NCI-H2196 (cell line): ENCODE results near the gene ORM1.

Source experiments
- DNase-seq: peaks from one replicate; lab custom pipeline; 2025; ENCODE audit not compliant: unreplicated experiment; lab: John Stamatoyannopoulos, UW

Gene ORM1

DNA sequence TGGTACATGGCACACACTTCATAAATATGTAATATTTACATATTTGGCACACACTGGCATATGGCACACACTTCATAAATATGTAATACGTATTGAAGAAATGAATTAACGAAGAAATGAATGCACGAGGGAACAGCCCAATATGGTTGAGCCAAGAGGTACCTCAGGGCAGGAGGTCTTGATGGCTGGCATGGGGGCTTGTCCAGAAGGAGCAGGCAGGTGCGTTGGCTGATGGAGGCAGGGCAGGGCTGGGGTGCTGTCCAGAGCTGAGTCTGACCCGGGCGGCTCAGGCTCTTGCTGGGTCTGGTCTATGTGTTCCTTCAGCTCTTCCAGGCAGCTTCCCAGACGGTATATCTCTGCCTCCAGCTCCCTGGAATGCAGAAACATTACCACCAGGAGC, 38.6 kb downstream of the ORM1 start:
- DNase-seq, result no peak

GRCh38 chr9:114362394-114362793, 39.5 kb downstream of the ORM1 start:
- DNase-seq, result no peak

DNA sequence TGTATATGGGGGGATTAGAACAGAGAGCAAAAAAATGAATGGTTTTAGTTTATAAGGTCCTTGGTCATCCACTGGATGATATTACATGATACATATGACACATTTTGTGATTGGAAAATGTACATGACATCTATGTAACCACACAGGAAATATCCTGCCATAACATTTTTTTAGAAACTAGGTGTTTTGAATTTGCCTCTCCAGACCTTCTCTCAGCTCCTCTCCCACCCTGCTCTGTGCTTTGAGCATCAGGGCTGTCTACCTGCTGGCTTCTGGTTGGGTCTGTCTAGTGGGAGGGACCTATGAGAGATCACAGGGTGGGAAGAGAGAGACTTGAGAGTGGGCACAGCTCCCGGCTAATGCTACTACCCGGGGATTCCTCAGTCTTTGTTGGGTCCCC, 40.5 kb downstream of the ORM1 start:
- DNase-seq, result no peak

DNA sequence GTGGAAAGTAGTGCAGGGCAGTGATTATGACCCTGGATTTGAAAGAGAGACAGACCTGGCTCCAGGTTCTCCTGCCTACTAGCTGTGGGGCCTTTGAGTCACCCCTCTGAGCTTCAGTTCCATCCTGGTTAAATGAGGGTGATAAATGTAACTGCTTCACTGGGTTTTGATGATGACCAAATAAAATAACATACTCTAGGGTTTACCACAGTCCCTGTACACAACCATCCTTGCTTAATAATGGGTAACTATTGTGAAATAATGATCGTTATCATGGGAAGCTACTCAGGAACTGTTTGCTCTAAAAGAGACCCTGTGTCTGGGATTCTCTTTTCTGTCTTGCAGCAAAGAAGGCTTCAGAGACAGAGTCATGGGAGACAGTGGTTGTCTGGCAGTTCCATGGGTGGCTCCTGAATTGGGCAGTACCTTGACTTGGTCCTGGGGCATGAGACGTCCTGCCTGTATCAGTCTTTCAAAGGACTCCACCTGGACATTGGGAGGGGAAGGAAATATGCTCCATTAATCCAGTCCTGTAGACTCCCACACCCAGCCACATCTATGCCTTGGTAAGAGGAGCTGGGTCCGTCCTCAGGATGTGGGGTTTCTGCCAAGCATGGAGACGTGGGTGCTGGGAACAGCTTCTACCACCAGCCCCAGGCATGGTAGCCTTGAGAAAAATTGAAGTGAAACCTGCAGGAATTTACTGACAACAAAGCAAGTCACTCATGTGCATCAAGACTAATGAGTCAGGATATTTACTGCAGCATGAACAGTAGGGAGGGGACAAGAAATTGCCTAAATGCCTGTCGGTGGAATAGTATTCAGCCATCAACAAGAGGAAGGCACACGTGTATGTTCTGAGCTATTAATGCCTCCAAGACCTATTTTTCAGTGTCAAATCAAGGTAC, 41.5 kb downstream of the ORM1 start:
- DNase-seq, result no peak

GRCh38 chr9:114365194-114365593, 42.3 kb downstream of the ORM1 start:
- DNase-seq, result no peak

- DNase-seq, result no peak
These were observed 43.6 kb downstream of the ORM1 start for GRCh38 chr9:114366334-114367128.

GRCh38 chr9:114367366-114367765, 44.5 kb downstream of the ORM1 start:
- DNase-seq, result no peak

DNA sequence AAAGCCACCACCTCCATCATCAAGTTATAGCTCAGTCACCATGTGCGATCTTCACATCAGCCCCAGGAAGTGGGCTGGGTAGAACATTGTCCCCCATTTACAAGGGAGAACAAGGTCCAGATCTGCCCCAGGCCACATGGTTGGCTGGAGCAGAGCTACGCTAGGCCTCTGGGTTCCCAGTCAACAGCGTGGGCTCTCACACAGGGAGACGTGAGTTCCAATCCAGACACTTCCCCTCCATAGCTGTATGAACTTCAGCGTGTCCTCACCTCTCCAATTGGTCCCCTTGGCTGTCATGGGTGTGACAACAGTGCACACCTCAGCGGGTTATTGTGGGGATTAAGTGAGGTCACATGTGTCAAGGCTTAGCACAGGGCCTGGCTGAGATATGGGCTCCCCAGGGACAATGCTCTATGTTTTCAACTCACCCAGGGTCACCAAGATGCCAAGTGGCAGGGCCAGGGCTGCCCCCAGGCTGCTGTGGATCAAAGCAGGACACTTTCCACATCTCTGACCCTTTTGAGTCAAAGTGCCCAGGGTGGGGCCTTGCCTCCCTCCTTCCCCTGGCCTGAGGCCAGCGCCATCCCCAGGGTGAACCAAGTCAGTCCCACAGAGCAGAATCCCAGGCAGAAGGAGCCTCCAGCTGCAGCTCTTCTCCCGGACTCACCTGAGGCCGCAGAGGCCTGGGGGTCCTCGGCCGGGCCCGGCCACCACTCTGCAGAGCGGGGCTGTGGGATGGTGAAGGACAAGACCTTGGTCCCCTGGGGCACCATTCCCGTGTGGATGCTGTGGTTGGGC, 45.1 kb downstream of the ORM1 start:
- no peak for DNase-seq

- DNase-seq, result no peak
These were observed 46.6 kb downstream of the ORM1 start for GRCh38 chr9:114369216-114370130.

GRCh38 chr9:114370251-114370967, 47.5 kb downstream of the ORM1 start:
- no peak for DNase-seq

DNA sequence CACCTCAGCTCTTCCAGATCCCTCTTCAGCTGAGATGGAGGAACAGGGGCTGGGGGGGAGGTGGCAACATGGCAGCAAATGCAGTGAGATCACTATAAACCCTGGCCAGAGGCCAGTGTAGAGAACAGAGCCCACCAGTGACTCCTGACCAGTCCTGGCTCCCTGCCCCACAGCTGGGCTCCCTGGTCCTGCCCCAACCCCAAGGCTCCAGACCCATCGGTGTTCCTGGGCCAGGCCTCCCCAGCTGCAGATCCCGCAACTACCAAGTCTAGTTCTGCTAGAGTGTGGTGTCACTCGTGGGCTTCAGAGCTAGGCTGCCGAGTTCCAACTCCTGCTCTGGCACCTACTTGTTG, 48.0 kb downstream of the ORM1 start:
- DNase-seq, result no peak

DNA sequence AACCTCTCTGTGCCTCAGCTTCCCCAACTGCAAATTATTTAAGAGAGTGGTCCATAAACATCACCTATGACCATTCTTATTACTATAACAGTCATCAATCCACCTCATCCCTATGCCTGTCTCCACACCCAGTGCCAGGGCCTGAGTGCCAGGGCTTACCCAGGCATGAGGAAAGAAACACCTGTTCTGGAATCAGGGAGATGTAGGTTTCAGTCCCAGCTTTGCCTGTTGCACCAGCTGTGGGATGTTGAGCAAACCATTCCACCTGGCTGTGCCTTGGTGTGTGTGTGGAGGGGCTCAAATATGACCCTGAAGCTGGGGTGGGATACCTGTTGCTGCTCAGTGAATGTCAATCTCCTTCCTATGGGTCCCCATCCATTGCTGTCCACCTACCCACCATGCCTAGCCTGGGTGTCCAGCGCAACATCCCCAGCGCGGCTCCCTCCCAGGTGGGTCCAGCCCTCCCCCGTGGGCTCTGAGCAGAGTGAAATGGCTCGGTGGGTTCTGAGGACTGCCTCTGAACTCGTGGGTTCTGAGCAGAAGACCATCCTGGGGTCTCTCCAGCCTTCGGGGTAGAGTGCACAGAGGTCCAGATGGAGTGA, 48.5 kb downstream of the ORM1 start:
- DNase-seq, result no peak

DNA sequence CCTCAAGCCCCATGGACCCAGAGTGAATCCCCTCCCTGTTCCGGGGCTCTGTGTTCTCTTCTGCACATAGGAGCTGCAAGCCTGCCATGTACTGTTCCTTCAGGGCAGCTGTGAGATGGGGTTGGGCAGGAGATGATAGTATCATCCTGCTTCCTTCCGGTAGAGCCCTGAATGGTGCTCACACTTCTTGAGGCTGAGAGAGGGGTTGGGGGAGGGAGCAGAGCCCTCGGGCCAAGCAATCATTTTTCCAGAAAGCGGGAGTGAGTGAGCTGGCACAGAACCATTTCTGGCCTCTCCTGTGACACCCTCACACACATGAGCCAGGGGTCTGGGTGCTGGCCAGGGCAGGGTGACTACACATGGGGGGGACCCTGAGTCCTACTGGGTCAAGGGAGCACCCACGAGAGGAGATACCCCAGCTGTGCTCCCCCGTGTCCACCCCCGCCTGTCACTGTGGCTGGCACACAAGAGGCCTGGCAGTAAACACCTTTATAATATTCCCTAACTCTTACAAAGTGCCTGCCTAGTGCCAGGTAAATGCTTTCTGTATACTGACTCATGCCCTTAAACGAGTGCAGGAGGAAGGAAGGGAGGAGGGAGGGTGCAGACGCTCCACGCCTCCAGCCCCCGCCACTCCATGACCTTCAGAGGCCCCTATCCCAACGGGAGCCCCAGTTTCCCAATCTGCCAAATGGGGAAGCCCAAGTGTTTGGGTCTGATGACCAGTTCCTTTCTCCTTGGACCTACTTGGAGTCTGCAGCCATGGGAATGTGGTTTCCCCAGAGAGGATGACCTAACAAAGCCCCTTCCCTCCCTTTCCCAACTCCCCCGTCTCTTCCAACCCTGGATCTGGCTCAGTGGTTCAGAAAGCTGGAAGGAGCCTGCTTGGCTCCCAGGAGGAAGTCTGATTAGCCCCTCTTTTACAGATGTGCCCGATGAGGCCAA, 49.3 kb downstream of the ORM1 start:
- no peak for DNase-seq

GRCh38 chr9:114372921-114373448, 50.1 kb downstream of the ORM1 start:
- no peak for DNase-seq

GRCh38 chr9:114373960-114374730, 51.2 kb downstream of the ORM1 start:
- DNase-seq, result no peak

DNA sequence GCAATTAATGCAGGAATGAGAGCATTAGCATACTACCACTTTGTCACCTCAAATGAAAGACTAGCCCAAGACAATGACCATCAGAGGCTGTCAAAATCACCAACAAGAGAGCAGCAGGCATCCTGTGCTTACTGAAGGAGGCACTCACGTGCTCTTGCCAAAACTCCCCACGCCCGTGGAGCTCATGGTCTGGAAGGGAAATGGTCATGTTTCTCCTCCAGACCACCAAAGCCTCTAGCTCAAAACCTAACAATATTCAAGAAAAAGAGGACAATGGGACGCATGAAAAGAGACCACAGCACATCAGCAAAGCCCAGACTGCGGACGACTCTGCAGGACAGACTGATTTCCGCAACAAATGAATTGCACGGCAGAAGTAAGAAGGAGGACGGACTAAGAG, 52.0 kb downstream of the ORM1 start:
- no peak for DNase-seq
